PC-9 (cell line): ENCODE data around the gene ITGA3. TPM values are rescaled to one million over a fixed set of nuclear protein-coding genes. Genes with fewer than 3 reads are reported as not detected.

Experiments
- BruUV-seq: library from RNA; stranded (reverse); fragments of 400-500 nt; replicated peaks from 2 replicates; lab custom pipeline; 2021; lab: Mats Ljungman, UMichigan
- CTCF ChIA-PET: fragments of 300-600 bp; sonication (Branson Sonifier 250); formaldehyde crosslinking; loops from one replicate; lab custom pipeline; 2022; ENCODE audit warnings: antibody characterized with exemption; lab: Charles Lee
- POLR2A ChIA-PET: fragments of 300-600 bp; sonication (Branson Sonifier 250); formaldehyde crosslinking; loops from one replicate; lab custom pipeline; 2022; ENCODE audit warnings: antibody characterized with exemption; ENCODE audit not compliant: unreplicated experiment; lab: Charles Lee
- DNase-seq, 2 experiments: peaks; one replicate each; pipeline versions ENCODE4 v3.0.0 to v3.0.0-alpha.2; 2015 to 2022; ENCODE audit warnings: mixed read lengths in 1 of 2
- H2AFZ ChIP-seq: fragments of 200-600 bp; sonication (generic); 2 replicates; pipeline ENCODE4 v1.8.1; 2017; ENCODE audit warnings: antibody characterized with exemption
- H3F3A ChIP-seq: fragments of 200-600 bp; sonication (generic); 2 replicates; pipeline ENCODE4 v1.8.1; 2017; ENCODE audit warnings: antibody characterized with exemption, mild to moderate bottlenecking, low read depth; ENCODE audit not compliant: insufficient read depth
- H3K27ac ChIP-seq: fragments of 200-600 bp; sonication (generic); 2 replicates; pipeline ENCODE4 v1.6.1; 2016; ENCODE audit warnings: mixed run types
- H3K27me3 ChIP-seq: fragments of 200-600 bp; sonication (generic); 2 replicates; pipeline ENCODE4 v1.6.1; 2016; ENCODE audit warnings: low read depth, mixed run types; ENCODE audit not compliant: insufficient read depth
- H3K36me3 ChIP-seq: fragments of 200-600 bp; sonication (generic); 2 replicates; pipeline ENCODE4 v1.6.1; 2016; ENCODE audit warnings: low read depth, mixed run types
- H3K4me1 ChIP-seq: fragments of 200-600 bp; sonication (generic); replicated peaks from 2 replicates; pipeline ENCODE4 v1.6.1; 2016; ENCODE audit warnings: mixed run types; ENCODE audit not compliant: insufficient read depth
- H3K4me2 ChIP-seq: fragments of 200-600 bp; sonication (generic); 2 replicates; pipeline ENCODE4 v1.6.1; 2017; ENCODE audit warnings: mixed run types
- H3K4me3 ChIP-seq: fragments of 200-600 bp; sonication (generic); 2 replicates; pipeline ENCODE4 v1.6.1; 2016; ENCODE audit warnings: mixed run types
- H3K79me2 ChIP-seq: fragments of 200-600 bp; sonication (generic); 2 replicates; pipeline ENCODE4 v1.6.1; 2017; ENCODE audit warnings: low read depth, mixed run types
- H3K9me2 ChIP-seq: fragments of 200-600 bp; sonication (generic); 2 replicates; pipeline ENCODE4 v1.8.1; 2017; ENCODE audit warnings: mild to moderate bottlenecking; ENCODE audit not compliant: insufficient read depth
- H3K9me3 ChIP-seq: fragments of 200-600 bp; sonication (generic); 2 replicates; pipeline ENCODE4 v1.8.1; 2016; ENCODE audit warnings: low read depth; ENCODE audit not compliant: insufficient read depth
- H4K20me1 ChIP-seq: fragments of 200-600 bp; sonication (generic); 2 replicates; pipeline ENCODE4 v1.8.1; 2017; ENCODE audit not compliant: insufficient read depth
- CTCF ChIP-seq: fragments of 200-600 bp; sonication (generic); conservative IDR thresholded peaks from 2 replicates; pipeline ENCODE4 v1.6.1; 2017; ENCODE audit warnings: mixed run types, antibody characterized with exemption, mild to moderate bottlenecking, moderate library complexity
- EZH2 ChIP-seq: fragments of 200-600 bp; sonication (generic); IDR thresholded peaks from 2 replicates; pipeline ENCODE4 v1.8.0; 2017; ENCODE audit warnings: antibody characterized with exemption, low read depth
- intact Hi-C: fragments of 100-400 bp; cut with micrococcal nuclease; formaldehyde crosslinking; loops from one replicate; pipeline ENCODE4 v1.10.0; 2022; ENCODE audit not compliant: unreplicated experiment
- total RNA-seq: library from RNA; stranded (reverse); gene quantifications from 2 replicates; pipeline ENCODE4 v1.2.3, GENCODE V29; 2021

Gene ITGA3
- total RNA-seq, 1 experiment from 2014 or later, result 291 TPM

GRCh38 chr17:50096758-50097157 is 40.8 kb downstream of the ITGA3 start:
- POLR2A ChIA-PET, result no interaction called here
- no peaks in the 10 kb centered on the region for H3K27me3 ChIP-seq
- H3K4me1 ChIP-seq, result peaks cover 35% of the 10 kb centered on the region

GRCh38 chr17:50097455-50097854 is 41.5 kb downstream of the ITGA3 start:
- ChIA-PET CTCF (no interaction called here), POLR2A (no interaction called here)
- intact Hi-C loops, result loop anchor here (10.0 kb wide), 1 partner anchor 377 kb away; the partner anchor contains the start of gene RSAD1
- Histone ChIP-seq H3K27ac (no peak overlapping the region), H3K9me3 (no peaks in the 10 kb centered on the region), H3K4me1 (peaks cover 42% of the 10 kb centered on the region), H3F3A (peaks cover 51% of the 10 kb centered on the region), H3K9me2 (no peaks in the 10 kb centered on the region), H3K27me3 (no peaks in the 10 kb centered on the region), H3K4me2 (no peak overlapping the region), H2AFZ (no peak overlapping the region), H4K20me1 (peaks cover 6% of the 10 kb centered on the region; the same call in 1 of the 2 replicates), H3K4me3 (no peak overlapping the region), H3K79me2 (peaks cover 6% of the 10 kb centered on the region; the same call in 1 of the 2 replicates), H3K36me3 (no peaks in the 10 kb centered on the region)
- DNase-seq, result no peak
- no TSS peak for BruUV-seq
- TF ChIP-seq CTCF, result no peak
- no peak for TF ChIP-seq EZH2

More at GRCh38 chr17:50096758-50097157, 40.8 kb downstream of the ITGA3 start:
- Histone ChIP-seq H3K27ac (no peak overlapping the region), H3K4me2 (peak overlapping the region; percentile 94; the same call in 1 of the 2 replicates), H3K9me2 (no peaks in the 10 kb centered on the region), H3K79me2 (peaks cover 6% of the 10 kb centered on the region; the same call in 1 of the 2 replicates), H3K9me3 (no peaks in the 10 kb centered on the region), H3K36me3 (no peaks in the 10 kb centered on the region), H3F3A (peaks cover 55% of the 10 kb centered on the region), H2AFZ (no peak overlapping the region), H3K4me3 (no peak overlapping the region), H4K20me1 (peaks cover 6% of the 10 kb centered on the region; the same call in 1 of the 2 replicates)
- DNase-seq, result no peak
- CTCF ChIA-PET, result no interaction called here
- TF ChIP-seq EZH2, result no peak
- TF ChIP-seq CTCF, result no peak
- BruUV-seq, result no TSS peak
- intact Hi-C loops, result loop anchor here (10.0 kb wide), 1 partner anchor 378 kb away; the partner anchor contains the start of gene RSAD1

GRCh38 chr17:50097926-50098325 is 42.0 kb downstream of the ITGA3 start:
- H3K79me2 ChIP-seq, result peaks cover 10% of the 10 kb centered on the region; the same call in 1 of the 2 replicates
- H2AFZ ChIP-seq, result no peak overlapping the region
- ChIA-PET CTCF (interaction anchor here (0.5 kb wide), 1 partner anchor 82 kb away, joined by 6 read pairs; no protein-coding TSS in a partner anchor), POLR2A (no interaction called here)
- no peaks in the 10 kb centered on the region for H3K9me2 ChIP-seq
- H3K27ac ChIP-seq, result no peak overlapping the region
- peaks cover 46% of the 10 kb centered on the region for H3K4me1 ChIP-seq
- intact Hi-C loops, result loop anchor here (10.0 kb wide), 1 partner anchor 377 kb away; the partner anchor contains the start of gene RSAD1
- TF ChIP-seq CTCF (no peak), EZH2 (no peak)
- H3F3A ChIP-seq, result peaks cover 46% of the 10 kb centered on the region
- no peaks in the 10 kb centered on the region for H3K36me3 ChIP-seq
- no peak overlapping the region for H3K4me2 ChIP-seq
- H4K20me1 ChIP-seq, result peaks cover 6% of the 10 kb centered on the region; the same call in 1 of the 2 replicates
- no peak for DNase-seq
- H3K4me3 ChIP-seq, result no peak overlapping the region
- no peaks in the 10 kb centered on the region for H3K9me3 ChIP-seq
- no peaks in the 10 kb centered on the region for H3K27me3 ChIP-seq
- BruUV-seq, result no TSS peak
